HEK293T (cell line): ENCODE data around the gene ZBTB20.

Experiments
- ARNT ChIP-seq: fragments of 450-650 bp; IDR thresholded peaks from 2 replicates; pipeline ENCODE4 v1.6.1; 2017; ENCODE audit warnings: mild to moderate bottlenecking
- BHLHE40 ChIP-seq: fragments of 450-650 bp; IDR thresholded peaks from 2 replicates; pipeline ENCODE4 v1.6.1; 2016; ENCODE audit warnings: mild to moderate bottlenecking, moderate library complexity, borderline replicate concordance
- ELF4 ChIP-seq: fragments of 450-650 bp; IDR thresholded peaks from 2 replicates; pipeline ENCODE4 v1.6.1; 2017; ENCODE audit warnings: antibody characterized with exemption
- FOXA1 ChIP-seq: fragments of 450-650 bp; IDR thresholded peaks from 2 replicates; pipeline ENCODE4 v1.6.1; 2016; ENCODE audit warnings: mild to moderate bottlenecking
- FOXK2 ChIP-seq: fragments of 450-650 bp; IDR thresholded peaks from 2 replicates; pipeline ENCODE4 v1.6.1; 2016; ENCODE audit warnings: mild to moderate bottlenecking
- FOXM1 ChIP-seq: fragments of 450-650 bp; IDR thresholded peaks from 2 replicates; pipeline ENCODE4 v1.6.1; 2017; ENCODE audit warnings: mild to moderate bottlenecking, borderline replicate concordance
- HDGF ChIP-seq: fragments of 450-650 bp; IDR thresholded peaks from 2 replicates; pipeline ENCODE4 v1.6.1; 2017; ENCODE audit warnings: antibody characterized with exemption, borderline replicate concordance
- L3MBTL2 ChIP-seq: fragments of 450-650 bp; conservative IDR thresholded peaks from 2 replicates; pipeline ENCODE4 v1.6.1; 2016; ENCODE audit warnings: mild to moderate bottlenecking
- LEF1 ChIP-seq: fragments of 450-650 bp; IDR thresholded peaks from 2 replicates; pipeline ENCODE4 v1.6.1; 2017; ENCODE audit warnings: mild to moderate bottlenecking, borderline replicate concordance
- NFRKB ChIP-seq: fragments of 450-650 bp; IDR thresholded peaks from 2 replicates; pipeline ENCODE4 v1.6.1; 2016; ENCODE audit warnings: mild to moderate bottlenecking, moderate library complexity
- SP1 ChIP-seq: fragments of 450-650 bp; IDR thresholded peaks from 2 replicates; pipeline ENCODE4 v1.6.1; 2017
- SUZ12 ChIP-seq: fragments of 450-650 bp; IDR thresholded peaks from 2 replicates; pipeline ENCODE4 v1.6.1; 2016; ENCODE audit warnings: mild to moderate bottlenecking
- TARDBP ChIP-seq: fragments of 450-650 bp; IDR thresholded peaks from 2 replicates; pipeline ENCODE4 v1.6.1; 2016
- TF ChIP-seq, protein P1 (sequence below): fragments of 450-650 bp; IDR thresholded peaks from 2 replicates; pipeline ENCODE4 v1.6.1; 2016

DNA sequence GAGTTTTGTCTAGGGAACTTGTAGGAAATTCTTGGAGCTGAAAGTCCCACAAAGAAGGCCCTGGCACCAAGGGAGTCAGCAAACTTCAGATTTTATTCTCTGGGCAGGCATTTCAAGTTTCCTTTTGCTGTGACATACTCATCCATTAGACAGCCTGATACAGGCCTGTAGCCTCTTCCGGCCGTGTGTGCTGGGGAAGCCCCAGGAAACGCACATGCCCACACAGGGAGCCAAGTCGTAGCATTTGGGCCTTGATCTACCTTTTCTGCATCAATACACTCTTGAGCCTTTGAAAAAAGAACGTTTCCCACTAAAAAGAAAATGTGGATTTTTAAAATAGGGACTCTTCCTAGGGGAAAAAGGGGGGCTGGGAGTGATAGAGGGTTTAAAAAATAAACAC lies 838.3 kb downstream of the ZBTB20 start:
- TF ChIP-seq BHLHE40 (no peak), NFRKB (no peak), TARDBP (no peak), ELF4 (no peak), LEF1 (no peak), SP1 (no peak), L3MBTL2 (no peak), ARNT (no peak), FOXA1 (no peak), FOXM1 (no peak), SUZ12 (no peak), HDGF (no peak), FOXK2 (no peak)
- TF ChIP-seq, protein P1, sequence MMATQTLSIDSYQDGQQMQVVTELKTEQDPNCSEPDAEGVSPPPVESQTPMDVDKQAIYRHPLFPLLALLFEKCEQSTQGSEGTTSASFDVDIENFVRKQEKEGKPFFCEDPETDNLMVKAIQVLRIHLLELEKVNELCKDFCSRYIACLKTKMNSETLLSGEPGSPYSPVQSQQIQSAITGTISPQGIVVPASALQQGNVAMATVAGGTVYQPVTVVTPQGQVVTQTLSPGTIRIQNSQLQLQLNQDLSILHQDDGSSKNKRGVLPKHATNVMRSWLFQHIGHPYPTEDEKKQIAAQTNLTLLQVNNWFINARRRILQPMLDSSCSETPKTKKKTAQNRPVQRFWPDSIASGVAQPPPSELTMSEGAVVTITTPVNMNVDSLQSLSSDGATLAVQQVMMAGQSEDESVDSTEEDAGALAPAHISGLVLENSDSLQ: no peak
